Neural cell (in vitro differentiated cells): ENCODE data around the gene TCIRG1.

Experiments used
- EP300 ChIP-seq: fragments of 450-650 bp; conservative IDR thresholded peaks from 2 replicates; pipeline ENCODE4 v1.6.1; 2014; ENCODE audit warnings: antibody characterized with exemption, mild to moderate bottlenecking, moderate library complexity; ENCODE audit not compliant: poor library complexity, severe bottlenecking
- TF ChIP-seq, protein P1 (sequence below): fragments of 450-650 bp; IDR thresholded peaks from 2 replicates; pipeline ENCODE4 v1.5.1; 2014; ENCODE audit warnings: antibody characterized with exemption, mild to moderate bottlenecking, moderate library complexity; ENCODE audit not compliant: poor library complexity, severe bottlenecking

DNA sequence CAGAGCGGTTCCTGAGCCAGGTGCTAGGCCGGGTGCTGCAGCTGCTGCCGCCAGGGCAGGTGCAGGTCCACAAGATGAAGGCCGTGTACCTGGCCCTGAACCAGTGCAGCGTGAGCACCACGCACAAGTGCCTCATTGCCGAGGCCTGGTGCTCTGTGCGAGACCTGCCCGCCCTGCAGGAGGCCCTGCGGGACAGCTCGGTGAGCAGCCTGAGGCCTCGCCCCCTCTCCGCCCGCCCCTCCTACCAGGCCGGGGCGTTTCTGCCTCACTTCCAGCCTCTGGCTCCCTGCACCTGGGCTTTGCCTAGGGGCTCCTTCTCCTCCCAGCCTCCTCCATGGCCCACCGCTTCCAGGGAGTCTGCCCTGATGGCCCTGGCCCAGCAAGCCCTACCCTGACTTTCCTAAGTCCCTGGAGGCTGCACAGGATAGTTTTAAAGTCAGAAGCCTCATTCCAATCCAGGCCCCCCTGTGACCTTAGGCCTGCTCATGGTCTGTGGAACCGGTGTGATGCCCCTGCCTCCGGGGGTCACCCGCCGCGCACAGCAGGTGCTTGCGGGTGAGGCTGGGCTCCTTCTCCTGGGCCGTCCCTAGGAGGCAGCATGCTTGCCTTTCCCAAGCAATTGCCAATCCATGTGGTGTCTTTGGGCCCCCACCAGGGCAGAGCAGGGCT, 5.5 kb downstream of the TCIRG1 start:
- TF ChIP-seq, protein P1, sequence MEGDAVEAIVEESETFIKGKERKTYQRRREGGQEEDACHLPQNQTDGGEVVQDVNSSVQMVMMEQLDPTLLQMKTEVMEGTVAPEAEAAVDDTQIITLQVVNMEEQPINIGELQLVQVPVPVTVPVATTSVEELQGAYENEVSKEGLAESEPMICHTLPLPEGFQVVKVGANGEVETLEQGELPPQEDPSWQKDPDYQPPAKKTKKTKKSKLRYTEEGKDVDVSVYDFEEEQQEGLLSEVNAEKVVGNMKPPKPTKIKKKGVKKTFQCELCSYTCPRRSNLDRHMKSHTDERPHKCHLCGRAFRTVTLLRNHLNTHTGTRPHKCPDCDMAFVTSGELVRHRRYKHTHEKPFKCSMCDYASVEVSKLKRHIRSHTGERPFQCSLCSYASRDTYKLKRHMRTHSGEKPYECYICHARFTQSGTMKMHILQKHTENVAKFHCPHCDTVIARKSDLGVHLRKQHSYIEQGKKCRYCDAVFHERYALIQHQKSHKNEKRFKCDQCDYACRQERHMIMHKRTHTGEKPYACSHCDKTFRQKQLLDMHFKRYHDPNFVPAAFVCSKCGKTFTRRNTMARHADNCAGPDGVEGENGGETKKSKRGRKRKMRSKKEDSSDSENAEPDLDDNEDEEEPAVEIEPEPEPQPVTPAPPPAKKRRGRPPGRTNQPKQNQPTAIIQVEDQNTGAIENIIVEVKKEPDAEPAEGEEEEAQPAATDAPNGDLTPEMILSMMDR: no peak
- TF ChIP-seq EP300: no peak
